ENCODE results near the gene ATG4C.

DNA sequence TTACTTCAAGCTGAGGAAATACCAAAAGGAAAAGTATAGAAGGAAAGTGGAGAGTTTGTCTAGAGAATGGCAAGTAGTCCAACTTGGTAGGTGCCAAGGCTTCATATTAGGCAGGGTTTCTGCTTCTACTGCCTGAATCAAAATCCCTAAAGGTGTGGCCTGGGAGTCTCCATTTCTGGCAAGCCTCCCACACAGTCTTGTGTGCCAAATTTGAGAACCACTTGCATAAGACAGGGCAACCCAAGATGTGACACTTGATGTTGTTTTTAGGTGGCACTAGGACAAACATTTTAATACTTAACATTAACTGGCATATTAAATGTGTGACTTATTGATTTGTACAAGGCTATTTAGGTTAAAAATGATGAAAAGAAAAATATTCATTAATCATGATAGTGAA is 60.1 kb downstream of the ATG4C start:
- TF ChIP-seq EZH2phosphoT487 (IDR thresholded peaks at IDR 0.05; ENCODE audit: insufficient read depth, low read depth) (no peak), EZH2 (IDR thresholded peaks at IDR 0.05; ENCODE audit: insufficient read depth, poor library complexity, severe bottlenecking) (no peak)

Data from GM23248 (cell line).